ENCODE measurements around the gene EPHB4.

DNA sequence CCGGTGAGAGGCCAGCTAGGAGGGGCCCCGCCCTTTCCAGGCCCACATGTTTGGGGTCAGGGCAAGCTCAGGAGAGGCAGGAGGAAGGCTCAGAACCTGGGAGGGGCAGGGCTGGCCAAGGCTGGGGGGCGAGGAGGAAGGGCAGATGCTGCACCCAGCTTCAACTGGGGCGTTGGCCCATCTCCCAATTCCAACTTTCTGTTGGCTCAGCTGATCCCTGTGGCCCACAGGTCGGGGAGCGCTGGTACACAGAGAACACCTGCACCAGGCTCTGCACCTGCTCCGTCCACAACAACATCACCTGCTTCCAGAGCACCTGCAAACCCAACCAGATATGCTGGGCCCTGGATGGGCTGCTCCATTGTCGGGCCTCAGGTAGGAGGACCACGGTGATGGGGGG, 53.8 kb downstream of the EPHB4 start:
- no peak for TF ChIP-seq POLR2A (IDR thresholded peaks at IDR 0.05; ENCODE audit: extremely low read depth, insufficient read length)
- TF ChIP-seq, protein P1, sequence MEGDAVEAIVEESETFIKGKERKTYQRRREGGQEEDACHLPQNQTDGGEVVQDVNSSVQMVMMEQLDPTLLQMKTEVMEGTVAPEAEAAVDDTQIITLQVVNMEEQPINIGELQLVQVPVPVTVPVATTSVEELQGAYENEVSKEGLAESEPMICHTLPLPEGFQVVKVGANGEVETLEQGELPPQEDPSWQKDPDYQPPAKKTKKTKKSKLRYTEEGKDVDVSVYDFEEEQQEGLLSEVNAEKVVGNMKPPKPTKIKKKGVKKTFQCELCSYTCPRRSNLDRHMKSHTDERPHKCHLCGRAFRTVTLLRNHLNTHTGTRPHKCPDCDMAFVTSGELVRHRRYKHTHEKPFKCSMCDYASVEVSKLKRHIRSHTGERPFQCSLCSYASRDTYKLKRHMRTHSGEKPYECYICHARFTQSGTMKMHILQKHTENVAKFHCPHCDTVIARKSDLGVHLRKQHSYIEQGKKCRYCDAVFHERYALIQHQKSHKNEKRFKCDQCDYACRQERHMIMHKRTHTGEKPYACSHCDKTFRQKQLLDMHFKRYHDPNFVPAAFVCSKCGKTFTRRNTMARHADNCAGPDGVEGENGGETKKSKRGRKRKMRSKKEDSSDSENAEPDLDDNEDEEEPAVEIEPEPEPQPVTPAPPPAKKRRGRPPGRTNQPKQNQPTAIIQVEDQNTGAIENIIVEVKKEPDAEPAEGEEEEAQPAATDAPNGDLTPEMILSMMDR (IDR thresholded peaks at IDR 0.05; ENCODE audit: low read depth, low read length), result no peak
- TF ChIP-seq, protein P2, sequence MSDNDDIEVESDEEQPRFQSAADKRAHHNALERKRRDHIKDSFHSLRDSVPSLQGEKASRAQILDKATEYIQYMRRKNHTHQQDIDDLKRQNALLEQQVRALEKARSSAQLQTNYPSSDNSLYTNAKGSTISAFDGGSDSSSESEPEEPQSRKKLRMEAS (IDR thresholded peaks at IDR 0.05; ENCODE audit: low read depth, low read length), result no peak
- no peak for TF ChIP-seq MYC (IDR thresholded peaks at IDR 0.05; ENCODE audit: low read depth, low read length)
